AG09319 (cell line): ENCODE measurements around the gene TATDN3.
"Not testable (repeated sequence)": the region's sequence is repeated elsewhere in the genome, so short reads cannot be mapped to it uniquely, and the experiment has no call there.

Experiments used
- DNase-seq: peaks from one replicate; pipeline ENCODE4 v3.0.0-alpha.2; 2010; ENCODE audit warnings: low read depth; ENCODE audit errors: extremely low read depth
- CTCF ChIP-seq: IDR thresholded peaks from 2 replicates; pipeline ENCODE4 v1.5.1; 2011; ENCODE audit warnings: low read depth, mild to moderate bottlenecking, inconsistent platforms, low read length, moderate library complexity

Gene TATDN3

GRCh38 chr1:212838145-212838544 is 46.5 kb downstream of the TATDN3 start:
- no peak for DNase-seq
- no peak for TF ChIP-seq CTCF

GRCh38 chr1:212844521-212844920 is 52.8 kb downstream of the TATDN3 start:
- not testable (repeated sequence) for DNase-seq

DNA sequence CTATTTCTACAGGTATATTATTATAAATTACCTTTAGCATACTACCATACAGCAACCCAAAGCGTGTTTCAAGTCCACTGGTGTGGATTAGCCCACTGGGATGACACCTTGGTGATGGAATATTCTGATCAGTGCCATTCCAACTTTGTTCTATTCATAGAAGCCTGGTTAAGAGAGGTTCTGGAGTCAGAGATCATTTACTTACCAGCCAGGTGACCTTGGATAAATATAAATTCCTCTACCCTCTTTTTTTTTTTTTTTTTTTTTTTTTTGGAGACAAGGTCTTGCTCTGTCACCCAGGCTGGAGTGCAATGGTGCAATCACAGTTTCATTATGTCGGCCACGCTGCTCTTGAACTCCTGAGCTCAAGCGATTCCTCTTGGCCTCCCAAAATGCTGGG is 55.9 kb downstream of the TATDN3 start, which contains the start of gene SPATA45:
TSS of gene SPATA45 (minus strand) at position 101 of the 400 bp plus-strand sequence. CDS start 11,500 bp downstream, outside the sequence.
- DNase-seq, result no peak
- TF ChIP-seq CTCF, result no peak

GRCh38 chr1:212852105-212852688 is 60.5 kb downstream of the TATDN3 start:
- no peak for DNase-seq
- TF ChIP-seq CTCF, result no peak

DNA sequence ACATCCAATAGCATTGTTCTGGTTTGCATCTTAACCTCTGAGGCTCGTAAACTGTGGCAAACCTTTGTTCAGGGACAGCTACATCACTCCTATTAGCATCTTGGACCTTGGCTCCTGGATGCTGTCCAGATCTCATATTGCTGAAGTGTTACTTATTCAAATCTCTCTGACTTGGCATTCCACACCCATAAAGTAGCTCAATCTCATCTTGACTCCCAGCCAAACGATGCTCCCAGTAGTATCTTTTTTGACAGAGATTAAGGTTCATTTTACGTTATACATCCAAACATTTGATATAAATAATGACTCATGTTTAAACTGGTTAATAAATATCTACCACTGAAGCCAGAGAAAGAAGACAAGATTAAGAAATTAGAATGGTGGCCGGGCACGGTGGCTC is 62.0 kb downstream of the TATDN3 start:
- no peak for DNase-seq
- no peak for TF ChIP-seq CTCF

GRCh38 chr1:212856755-212857154 is 65.1 kb downstream of the TATDN3 start:
- TF ChIP-seq CTCF, result no peak
- DNase-seq, result no peak

- TF ChIP-seq CTCF, result no peak
Measured at GRCh38 chr1:212857992-212858460, 66.3 kb downstream of the TATDN3 start, which contains the start of gene FLVCR1. TSS of gene FLVCR1 (plus strand) at chr1:212858275. CDS start at chr1:212858453, 178 bp downstream.

More at GRCh38 chr1:212857992-212858460, 66.3 kb downstream of the TATDN3 start, which contains the start of gene FLVCR1:
- peak; percentile 73 for DNase-seq
